AG09309 (cell line): ENCODE measurements around the gene FABP1.

Experiments used
- DNase-seq: peaks from one replicate; pipeline ENCODE4 v3.0.0-alpha.2; 2010; ENCODE audit warnings: low read depth
- H3K4me3 ChIP-seq: 2 replicates; pipeline ENCODE4 v1.5.1; 2011; ENCODE audit warnings: mild to moderate bottlenecking, low read depth, low read length, moderate library complexity; ENCODE audit not compliant: control insufficient read depth
- CTCF ChIP-seq: IDR thresholded peaks from 2 replicates; pipeline ENCODE4 v1.5.1; 2011; ENCODE audit warnings: mild to moderate bottlenecking, low read depth, low read length, inconsistent platforms; ENCODE audit not compliant: insufficient read depth, control insufficient read depth; ENCODE audit errors: missing control alignments

Gene FABP1

GRCh38 chr2:88095022-88095421 lies 32.8 kb downstream of the FABP1 start:
- DNase-seq = no peak
- no peak for TF ChIP-seq CTCF
- no peak overlapping the region for H3K4me3 ChIP-seq

- no peak overlapping the region for H3K4me3 ChIP-seq
- no peak for TF ChIP-seq CTCF
- no peak for DNase-seq
These were observed 35.1 kb downstream of the FABP1 start for GRCh38 chr2:88092773-88093172.

- TF ChIP-seq CTCF = no peak
- H3K4me3 ChIP-seq = no peak overlapping the region
- no peak for DNase-seq
These were observed 35.9 kb downstream of the FABP1 start for GRCh38 chr2:88091943-88092342.

- TF ChIP-seq CTCF = no peak
- no peak overlapping the region for H3K4me3 ChIP-seq
- no peak for DNase-seq
These were observed 37.2 kb downstream of the FABP1 start for GRCh38 chr2:88090446-88091283.

- TF ChIP-seq CTCF = no peak
- no peak overlapping the region for H3K4me3 ChIP-seq
- DNase-seq = no peak
These were observed 38.9 kb downstream of the FABP1 start for GRCh38 chr2:88088999-88089398.

- H3K4me3 ChIP-seq = no peak overlapping the region
- no peak for DNase-seq
- TF ChIP-seq CTCF = no peak
These were observed 40.1 kb downstream of the FABP1 start for GRCh38 chr2:88087763-88088162.
